ENCODE results near the gene HAUS1.

Gene HAUS1, protein sequence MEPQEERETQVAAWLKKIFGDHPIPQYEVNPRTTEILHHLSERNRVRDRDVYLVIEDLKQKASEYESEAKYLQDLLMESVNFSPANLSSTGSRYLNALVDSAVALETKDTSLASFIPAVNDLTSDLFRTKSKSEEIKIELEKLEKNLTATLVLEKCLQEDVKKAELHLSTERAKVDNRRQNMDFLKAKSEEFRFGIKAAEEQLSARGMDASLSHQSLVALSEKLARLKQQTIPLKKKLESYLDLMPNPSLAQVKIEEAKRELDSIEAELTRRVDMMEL

DNA sequence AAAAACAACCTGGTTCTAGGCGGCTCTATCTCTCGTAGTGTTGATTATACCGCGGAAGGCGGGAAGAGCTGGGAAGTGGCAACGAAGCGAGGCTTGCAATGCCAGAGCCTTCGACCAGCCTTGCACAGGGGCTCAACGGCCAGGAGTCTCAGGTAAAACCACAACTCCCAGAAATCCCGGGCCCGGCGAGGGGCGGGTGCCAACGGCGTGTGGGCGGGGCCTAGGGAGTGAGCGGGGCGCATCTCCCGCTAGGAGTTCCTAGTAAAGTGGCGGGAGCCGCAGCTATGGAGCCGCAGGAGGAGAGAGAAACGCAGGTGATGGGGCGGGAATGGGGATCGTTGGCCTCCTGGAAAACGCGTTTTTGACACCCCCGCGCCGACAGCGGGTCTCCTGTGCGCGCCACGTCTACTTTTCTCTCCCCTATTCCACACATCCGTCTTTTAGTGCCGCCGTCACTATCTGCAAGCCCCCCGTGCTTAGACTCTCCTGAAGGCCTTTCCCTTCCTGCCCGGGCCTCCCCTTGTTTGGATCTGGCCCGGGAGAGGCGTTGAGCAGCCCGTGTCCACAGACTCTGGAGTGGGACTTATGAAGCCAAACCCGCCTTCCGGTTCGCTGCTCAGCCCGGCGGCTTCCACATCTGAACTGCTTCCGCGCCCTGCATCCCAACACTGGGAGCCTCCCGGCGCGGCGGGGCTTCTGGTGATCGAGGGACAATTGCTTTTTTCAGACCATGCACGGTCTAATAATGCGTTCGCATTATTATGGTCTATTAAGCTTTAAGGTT is at the start of gene HAUS1:
HAUS1 (plus strand) TSS at position 258 of the 784 bp plus-strand sequence; CDS start at position 285, 27 bp downstream.
- peak; percentile 72 for DNase-seq (ENCODE audit: low read depth, low spot score)

DNA sequence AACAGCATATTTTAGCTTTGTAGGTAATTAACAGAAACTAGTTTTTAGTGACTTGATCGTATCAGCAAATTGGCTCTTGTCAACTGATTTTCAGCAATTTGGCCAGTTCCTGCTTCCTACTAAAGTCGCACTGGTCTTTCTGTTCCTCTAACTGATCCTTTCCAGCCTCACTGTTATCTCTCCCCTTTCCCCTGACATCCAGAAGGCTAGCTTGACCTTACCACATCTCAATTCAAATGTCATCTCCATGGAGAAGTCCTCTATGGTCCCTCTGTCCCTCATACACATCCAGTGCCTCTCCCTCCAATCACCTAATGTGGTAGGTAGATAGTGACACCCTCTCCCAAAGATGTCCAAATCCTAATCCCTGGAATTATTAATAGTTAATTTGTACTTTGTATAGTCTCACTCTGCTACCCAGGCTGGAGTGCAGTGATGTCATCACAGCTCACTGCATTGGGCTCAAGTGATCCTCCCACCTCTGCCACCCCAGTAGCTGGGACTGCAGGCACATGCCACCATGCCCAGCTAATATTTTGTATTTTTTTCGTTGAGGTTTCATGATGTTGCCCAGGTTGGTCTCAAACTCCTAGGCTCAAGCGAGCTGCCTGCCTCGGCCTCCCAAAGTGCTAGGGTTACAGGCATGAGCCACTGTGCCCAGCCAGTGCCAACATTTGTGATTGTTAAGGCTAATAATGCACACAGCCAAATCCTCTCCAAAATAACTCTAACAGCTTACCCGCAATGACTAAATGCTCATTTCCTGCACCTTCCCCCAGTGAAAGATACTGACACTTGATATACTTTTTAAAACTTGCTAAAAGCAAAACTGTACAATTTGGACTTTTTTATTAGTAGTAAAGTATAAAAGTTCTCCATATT is 49.0 kb upstream of the HAUS1 start:
- DNase-seq (ENCODE audit: low read depth, low spot score) = no peak

DNA sequence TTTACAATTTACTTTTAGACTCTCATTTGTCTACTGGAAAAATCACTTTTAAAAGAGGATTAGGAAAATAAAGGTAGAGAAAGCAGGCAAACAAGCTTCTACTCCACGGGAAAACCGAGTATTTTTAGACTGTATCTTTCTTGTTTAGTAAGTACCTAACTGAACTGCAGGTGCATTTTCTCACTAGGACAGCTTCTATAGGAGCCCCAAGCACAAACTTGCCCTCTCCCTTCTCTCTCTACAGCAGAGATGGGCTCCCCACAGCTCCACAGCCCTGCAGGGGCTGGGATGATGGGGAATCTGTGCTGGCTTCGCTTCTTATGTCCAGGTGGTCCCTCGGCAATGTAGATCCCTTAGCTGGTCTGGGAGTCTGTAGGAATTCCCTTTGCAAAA is 48.4 kb upstream of the HAUS1 start:
- no peak for DNase-seq (ENCODE audit: low read depth, low spot score)

DNA sequence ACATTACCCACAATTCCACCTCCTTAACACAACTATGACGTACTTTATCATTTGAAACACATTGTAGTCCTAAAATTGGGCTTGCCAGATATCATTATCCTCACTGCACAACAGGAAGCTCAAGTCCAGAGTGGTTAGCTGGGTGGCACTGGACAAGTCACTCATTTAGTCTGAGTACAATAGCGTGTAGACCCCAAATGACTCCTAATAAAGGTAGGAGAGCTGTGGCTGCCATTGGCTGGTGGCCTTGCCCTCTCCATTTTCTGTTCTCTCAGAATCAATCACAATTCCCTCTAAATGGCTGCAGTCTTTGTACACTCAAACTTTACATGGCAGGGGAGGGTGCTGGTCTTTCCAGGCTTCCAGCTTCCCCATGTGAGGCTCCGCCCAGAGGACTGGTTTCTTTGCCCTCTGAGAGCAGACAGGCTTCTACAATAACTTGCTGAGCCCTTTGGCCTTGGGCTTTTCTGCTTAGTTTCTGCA is 43.8 kb upstream of the HAUS1 start:
- no peak for DNase-seq (ENCODE audit: low read depth, low spot score)

DNA sequence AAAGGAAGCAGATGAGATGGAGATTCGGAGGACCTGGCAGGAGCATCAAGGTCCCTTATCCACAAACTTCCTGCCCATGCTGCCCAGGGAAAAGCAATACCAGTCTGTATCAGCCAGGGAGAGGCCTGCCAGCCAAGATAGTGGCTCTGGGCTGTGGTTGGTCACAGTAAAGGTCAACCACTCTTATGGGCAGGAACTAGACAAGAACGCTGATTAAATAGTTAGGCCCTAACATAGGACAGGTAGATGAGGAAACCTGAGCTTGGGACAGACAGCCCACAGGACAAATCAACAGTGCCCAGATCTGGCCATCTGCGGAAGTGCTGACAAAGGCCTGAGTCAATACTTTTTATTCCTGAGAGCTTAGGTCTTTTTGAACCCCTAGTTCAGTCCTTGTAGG is 42.8 kb upstream of the HAUS1 start:
- no peak for DNase-seq (ENCODE audit: low read depth, low spot score)

DNA sequence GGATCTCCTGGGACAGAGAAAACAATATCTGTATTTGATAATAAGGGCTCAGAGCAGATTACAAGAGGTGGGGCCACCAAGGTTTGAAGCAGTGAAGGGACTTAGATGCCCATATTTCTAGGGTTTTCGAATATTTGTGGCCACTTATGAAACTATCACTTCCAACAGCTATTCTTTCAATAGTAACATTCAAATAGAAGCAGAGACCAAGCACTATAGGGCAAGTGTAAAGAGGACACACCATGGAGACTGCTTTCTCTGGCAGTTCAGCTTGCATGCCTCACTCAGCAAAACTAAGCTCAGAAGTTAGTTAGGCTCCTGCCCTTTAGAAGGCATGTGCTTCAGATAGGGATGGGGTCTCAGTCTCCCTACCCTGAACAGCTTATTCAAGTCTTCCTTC is 42.4 kb upstream of the HAUS1 start:
- no peak for DNase-seq (ENCODE audit: low read depth, low spot score)

DNA sequence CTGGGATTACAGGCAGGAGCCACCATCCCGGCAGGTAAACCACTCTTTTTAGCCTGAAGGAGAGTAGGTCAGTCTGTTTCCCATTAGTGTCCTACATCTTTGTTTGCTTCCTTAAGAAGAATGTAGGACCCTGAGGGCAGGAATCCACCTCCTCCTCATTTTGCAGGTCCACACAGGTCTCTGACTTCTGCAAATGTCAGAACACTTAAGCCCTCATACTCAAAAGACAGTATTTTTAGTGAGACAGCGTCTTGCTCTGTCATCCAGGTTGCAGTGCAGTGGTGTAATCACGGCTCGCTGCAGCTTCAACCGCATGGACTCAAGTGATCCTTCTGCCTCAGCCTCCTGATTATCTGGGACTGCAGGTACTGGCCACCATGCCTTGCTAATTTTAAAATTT is 41.4 kb upstream of the HAUS1 start:
- DNase-seq (ENCODE audit: low read depth, low spot score) = no peak

DNA sequence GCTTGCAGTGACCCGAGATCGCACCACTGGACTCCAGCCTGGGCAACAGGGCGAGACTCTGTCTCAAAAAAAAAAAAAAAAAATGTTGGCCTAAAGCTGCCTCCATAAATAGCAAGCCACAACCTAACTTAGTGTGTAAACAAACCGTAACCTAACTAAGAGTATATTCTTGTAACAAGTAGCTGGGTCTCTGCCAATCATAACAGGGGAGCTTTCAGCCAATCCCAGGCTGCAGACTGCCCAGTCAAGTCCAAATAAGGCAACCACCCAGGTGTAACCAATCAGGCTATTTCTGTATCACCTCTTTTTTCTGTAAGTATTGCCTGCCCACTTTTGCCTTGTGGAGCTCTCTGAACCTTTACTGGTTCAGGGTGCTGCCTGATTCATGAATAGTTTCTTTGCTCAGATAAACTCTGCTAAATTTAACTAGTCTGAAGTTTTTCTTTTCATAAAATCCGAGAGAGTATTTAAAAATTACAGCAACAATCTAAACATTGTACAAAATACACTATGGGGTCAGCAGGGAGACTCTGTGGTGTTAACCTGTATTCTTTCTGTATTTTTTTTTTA is 36.7 kb upstream of the HAUS1 start:
- no peak for DNase-seq (ENCODE audit: low read depth, low spot score)

DNA sequence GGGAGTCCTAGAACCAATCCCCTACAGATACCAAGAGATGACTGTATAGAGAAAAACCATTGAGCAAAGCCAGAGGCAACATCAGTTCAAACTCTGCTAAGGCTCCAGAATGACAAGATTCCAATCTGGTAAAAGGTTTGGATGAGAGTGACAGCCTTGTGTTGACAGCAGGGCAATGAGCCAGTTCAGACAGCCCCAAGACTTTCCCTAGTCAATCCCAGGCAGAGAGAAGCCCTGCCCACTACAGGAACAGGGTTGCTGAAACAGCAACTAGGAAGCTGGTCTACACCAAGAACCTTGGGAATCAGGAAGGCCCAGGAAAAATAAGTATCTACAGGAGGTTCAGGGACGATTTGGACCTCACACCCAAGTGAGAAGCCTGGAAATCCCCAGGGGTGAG is 35.4 kb upstream of the HAUS1 start:
- no peak for DNase-seq (ENCODE audit: low read depth, low spot score)

DNA sequence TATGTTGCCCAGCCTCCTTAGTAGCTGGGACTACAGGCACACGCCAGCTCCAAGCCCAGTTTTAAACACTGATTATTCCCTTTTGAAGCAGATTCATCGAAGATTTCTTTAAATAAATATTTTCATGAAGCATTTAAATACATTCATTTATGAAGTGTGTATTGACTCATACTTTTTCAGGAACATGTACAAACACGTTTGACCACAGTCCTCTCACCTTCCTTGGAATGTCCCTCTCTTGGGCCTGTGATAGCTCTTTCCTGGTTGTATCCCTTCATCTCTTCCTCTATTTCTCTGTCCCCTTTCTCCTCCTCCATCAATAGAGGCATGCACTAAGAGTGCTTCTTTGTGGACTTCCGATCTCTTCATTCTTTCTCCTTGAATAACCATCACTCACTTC is 34.7 kb upstream of the HAUS1 start:
- no peak for DNase-seq (ENCODE audit: low read depth, low spot score)

DNA sequence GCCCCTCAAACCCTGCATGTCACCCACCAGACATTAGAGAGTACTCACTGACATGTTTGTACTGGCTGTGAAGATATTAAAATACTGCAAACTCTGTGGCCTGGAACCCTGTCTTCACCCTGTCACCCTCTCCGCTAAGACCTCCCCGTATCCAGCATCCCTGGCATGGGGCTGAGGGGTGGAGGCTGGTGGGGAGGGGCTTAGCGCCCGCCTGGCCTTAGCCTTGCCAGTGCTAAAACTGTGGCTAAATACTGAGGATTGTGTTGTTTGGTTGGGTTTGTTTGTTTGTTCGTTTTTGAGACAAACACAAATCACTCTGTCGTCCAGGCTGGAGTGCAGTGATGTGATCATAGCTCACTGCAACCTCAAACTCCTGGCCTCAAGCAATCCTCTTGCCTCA is 34.0 kb upstream of the HAUS1 start:
- DNase-seq (ENCODE audit: low read depth, low spot score) = no peak

DNA sequence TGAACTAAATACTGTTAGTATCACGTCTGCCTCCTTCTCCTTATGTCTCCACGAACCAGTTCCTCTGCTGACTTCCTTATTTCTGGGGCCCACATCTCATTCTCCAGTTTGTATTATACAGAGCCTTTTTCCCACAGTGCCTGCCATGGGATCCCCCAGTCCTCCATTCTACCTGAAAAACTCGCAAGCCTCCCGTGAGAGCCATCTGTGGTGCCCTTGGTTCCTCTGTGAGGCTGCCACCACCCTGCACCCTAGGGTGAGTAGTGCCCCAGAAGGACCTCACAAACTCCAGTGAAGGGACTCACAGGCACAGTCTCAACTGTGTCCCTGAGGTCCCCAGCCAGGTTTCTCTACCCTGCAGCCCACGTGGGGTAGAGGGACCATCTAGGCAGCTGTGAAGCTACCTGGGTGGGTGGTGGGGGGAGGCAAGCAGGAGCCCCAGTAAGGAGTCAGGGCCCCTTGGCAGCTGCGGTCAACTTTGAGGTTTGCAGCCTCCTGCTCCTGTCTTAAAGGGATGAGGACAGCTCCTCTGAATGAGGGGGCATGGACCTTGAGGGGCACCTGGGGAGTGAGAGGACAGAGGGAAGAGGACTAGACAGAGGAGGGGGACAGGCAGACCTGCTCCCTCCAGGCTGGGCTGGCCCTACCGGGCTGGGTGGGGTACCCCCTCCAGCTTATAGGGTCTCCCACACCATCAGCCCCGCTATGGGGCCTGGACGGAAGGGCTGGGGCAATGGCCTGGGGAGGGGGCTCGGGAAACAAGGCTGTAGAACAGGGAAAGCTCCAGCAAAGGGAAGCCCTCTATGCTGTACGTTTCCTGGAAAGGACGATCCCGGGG is 33.2 kb upstream of the HAUS1 start:
- no peak for DNase-seq (ENCODE audit: low read depth, low spot score)

DNA sequence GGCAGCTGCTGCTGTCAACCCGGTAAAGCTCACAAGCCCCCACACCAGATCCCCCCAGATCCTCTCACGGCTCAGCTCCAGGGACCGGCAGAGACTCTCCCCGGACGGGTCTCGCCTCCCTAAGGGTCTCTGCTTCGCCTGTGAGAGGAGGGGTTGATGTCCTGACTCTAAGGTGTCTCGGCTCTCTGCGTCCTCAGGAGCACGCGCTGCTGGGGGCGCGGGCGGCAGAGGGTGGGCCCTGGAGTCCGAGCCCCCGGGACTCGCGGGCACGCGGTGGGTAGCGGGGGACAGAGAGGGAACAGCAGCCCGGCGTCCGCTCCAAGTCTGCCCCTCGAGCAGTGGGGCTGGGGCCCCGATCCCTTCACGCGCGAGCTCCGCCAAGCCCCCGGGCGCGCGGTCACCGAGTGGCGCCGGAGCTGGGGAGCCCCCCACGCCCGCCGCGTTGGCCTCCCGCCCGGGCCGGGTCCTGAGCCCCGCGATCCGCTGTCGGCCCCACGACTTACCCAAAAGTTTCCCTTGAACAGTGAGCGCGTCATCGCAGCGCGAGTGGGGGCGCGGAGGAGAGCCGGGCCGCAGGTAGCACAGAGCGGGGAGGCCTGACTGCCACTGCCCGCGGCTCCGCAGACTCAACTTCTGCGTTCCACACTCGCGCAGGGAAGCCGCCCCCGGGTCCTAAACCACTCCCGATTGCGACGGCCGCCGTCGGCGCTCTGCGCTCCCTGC is 32.4 kb upstream of the HAUS1 start, which contains the start of gene PSTPIP2:
PSTPIP2 (minus strand) TSS at position 608 of the 723 bp plus-strand sequence; CDS start at position 536, 72 bp downstream.
- no peak for DNase-seq (ENCODE audit: low read depth, low spot score)

DNA sequence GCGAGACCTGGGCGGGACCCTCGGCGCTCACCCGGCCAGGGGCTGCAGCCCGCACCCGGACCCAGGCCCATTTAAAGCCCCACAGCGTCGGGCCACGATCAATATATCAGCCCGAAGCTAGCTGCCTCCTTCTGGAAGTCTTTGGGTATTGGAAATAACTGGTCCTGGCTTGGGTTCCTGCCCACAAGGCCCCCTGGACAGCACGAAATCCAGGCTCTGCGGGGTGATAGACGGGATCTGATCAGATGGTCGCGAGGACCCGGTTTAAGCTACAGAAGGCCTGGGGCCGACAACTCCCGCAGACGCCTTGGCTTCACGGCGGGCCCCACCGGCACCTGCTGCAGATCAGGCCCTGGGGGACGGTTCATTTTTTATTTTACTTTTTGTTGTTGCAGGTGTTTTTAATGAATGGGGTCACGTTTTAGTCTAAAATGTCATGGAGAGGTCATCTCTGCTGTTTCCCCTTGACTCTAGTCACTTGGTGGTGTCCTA is 31.8 kb upstream of the HAUS1 start:
- no peak for DNase-seq (ENCODE audit: low read depth, low spot score)

DNA sequence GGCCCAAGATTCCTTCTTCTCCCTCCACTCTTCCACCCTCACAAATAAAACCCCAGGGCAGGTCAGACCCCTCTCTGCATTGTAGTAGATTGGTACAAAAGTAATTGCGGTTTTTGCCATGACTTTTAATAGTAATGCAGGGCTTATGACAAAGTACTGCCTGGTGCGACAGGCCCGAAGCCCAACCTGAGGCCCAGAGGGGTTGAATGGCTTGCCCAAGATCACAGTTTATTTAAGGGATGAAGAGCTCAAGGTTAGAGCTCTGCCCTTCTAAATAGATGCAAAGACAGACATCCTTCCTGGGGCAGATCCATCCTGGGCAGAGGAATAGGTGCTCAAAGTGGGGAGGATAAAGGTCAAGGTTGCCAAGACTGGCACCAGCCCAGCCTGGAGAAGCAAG is 31.2 kb upstream of the HAUS1 start:
- DNase-seq (ENCODE audit: low read depth, low spot score) = no peak

DNA sequence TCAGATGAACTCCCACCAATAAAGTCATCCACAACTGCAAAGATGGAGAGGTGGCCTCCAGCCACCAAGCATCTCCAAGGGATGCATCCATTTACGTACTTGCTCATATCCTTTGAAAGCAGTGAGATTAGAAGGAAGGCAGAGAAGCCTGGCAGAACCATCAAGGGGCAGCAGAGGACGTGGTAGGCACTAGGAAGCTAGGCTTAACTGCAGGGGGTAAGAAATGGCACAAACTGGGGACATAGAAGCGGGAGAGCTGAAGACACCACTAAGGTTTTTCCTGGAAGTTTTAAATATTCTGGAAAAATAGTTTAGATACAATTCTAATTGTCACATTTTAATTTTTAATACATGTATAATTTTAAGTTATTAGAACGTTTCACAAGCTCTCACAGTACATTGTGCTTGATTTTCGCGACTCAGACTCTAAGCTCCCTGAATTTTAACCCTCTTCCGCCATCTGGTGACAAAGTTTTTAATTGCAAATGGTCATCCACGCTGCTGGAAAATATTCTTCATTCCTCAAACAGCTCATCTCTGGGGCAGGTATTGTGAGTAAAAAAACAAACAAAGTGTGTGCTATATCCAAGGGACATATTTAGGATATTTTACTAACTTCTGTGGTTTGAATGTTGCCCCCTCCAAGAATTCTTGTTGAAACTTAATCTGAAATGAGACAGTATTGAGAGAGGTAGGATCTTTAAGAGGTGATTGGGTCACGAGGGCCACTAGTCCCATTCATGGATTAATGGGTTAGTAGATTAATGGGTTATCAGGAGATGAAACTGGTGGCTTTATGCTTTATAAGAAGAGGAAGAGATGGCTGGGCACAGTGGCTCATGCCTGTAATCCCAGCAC is 30.5 kb upstream of the HAUS1 start:
- DNase-seq (ENCODE audit: low read depth, low spot score) = peak; percentile 38

DNA sequence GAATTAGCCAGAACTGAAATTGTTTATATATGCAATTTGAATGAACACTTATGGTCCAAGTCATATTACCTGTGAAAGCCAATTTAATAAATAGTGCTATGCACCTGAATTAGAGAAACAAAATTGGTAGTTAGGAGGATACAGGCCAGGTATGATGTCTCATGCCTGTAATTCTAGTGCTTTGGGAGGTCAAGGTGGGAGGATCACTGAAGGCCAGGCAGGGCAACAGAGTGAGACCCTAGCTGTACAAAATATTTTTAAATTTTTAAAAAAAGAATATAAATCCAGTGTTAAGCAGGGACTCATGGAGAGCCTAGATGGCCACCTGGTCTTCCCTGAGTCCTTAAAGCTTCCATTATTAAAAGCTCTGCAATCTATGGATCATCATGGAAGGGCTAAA is 24.8 kb upstream of the HAUS1 start:
- no peak for DNase-seq (ENCODE audit: low read depth, low spot score)

DNA sequence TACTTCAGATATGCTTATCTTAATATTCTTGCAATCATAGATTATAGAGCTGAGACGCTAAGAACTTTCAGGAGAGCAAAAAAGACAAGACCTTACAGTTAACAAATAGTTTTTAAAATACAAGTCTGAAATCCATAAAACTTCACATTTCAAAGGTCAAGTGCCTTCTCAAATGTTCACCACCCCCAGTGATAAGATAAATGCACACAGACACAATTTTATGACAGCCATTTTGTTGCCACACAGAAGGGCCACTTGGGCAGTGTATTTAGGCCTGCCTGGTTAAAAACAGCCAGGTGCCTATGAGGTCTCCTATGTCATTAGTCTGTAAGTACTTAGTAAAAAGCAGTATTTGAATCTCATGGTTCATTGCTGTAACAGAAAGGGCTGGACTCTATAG is 24.0 kb upstream of the HAUS1 start:
- DNase-seq (ENCODE audit: low read depth, low spot score) = no peak

DNA sequence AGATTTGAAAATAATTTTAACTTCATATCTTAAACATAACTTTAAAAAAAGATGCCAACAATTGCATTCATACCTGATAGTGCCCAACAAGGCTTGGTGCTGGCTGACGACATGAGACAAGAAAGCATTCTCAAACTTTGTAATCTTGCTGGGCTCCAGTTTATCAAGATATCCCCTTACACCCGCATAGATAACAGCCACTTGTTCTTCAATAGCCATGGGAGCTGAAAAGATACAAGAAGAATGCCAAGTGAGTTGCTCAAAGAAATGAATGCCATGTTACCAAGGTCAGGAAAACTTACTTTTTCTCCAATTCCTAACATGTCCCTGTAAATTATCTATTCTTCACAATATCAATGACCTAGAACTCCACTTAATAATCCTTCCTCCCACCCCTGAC is 19.8 kb upstream of the HAUS1 start:
- DNase-seq (ENCODE audit: low read depth, low spot score) = no peak

Measured in activated CD4-positive, CD25-positive, alpha-beta regulatory T cell treated with anti-CD3 and anti-CD28 coated beads, Interleukin-2, amount 50 U/mL, for 16 hours (primary cell).